C4-2B (cell line): ENCODE measurements around the gene CRACR2A.

Source experiments
- ZFX ChIP-seq: fragments of 450-650 bp; IDR thresholded peaks from 2 replicates; pipeline ENCODE4 v1.6.1; 2017
- TF ChIP-seq, protein P1 (sequence below): fragments of 450-650 bp; conservative IDR thresholded peaks from 2 replicates; pipeline ENCODE4 v1.5.1; 2017; ENCODE audit warnings: mild to moderate bottlenecking

DNA sequence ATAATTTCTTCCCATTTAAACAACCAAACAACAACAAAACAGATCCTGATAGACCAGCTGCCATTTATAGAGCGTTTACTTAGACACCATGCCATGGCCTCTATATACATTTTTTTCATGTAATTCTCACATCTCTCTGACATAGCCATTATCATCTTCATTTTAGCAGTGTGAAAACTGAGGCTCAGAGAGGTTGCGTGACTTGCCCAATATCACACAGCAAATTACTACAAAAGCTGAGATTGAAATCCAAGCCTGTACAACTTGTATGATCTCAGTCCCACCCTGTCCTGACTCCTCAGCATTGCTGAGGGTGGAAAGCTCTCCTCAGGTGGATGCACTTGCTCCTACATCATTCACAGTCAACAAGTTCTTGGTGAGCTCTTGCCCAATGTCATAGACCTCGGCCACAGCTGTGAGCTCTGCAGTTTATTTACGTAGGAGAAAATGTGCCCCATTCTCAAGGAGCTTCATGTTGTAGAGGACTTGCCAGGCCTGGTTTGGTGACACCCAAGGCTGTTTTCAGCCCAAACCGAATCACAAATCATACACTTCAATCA is 55.5 kb downstream of the CRACR2A start:
- TF ChIP-seq, protein P1, sequence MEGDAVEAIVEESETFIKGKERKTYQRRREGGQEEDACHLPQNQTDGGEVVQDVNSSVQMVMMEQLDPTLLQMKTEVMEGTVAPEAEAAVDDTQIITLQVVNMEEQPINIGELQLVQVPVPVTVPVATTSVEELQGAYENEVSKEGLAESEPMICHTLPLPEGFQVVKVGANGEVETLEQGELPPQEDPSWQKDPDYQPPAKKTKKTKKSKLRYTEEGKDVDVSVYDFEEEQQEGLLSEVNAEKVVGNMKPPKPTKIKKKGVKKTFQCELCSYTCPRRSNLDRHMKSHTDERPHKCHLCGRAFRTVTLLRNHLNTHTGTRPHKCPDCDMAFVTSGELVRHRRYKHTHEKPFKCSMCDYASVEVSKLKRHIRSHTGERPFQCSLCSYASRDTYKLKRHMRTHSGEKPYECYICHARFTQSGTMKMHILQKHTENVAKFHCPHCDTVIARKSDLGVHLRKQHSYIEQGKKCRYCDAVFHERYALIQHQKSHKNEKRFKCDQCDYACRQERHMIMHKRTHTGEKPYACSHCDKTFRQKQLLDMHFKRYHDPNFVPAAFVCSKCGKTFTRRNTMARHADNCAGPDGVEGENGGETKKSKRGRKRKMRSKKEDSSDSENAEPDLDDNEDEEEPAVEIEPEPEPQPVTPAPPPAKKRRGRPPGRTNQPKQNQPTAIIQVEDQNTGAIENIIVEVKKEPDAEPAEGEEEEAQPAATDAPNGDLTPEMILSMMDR, result no peak
- no peak for TF ChIP-seq ZFX
